ENCODE data around the gene FBXL19. TPM values are rescaled to one million over a fixed set of nuclear protein-coding genes. Genes with fewer than 3 reads are reported as not detected.

Gene FBXL19
- total and polyA plus RNA-seq, 2 of the 13 experiments (the other 11 are each of a cell fraction or from before 2014, with no cell fraction given) = 6.0 to 13.7 TPM

- peak; percentile 49; the same call in 1 of the 2 replicates for TF ChIP-seq ARID5B (CRISPR knock-in tag; IDR thresholded peaks at IDR 0.05)
- no peak for TF ChIP-seq BATF2 (CRISPR knock-in tag; IDR thresholded peaks at IDR 0.05)
- peak; percentile 73; the same call in 1 of the 2 replicates for TF ChIP-seq ZBED4 (CRISPR knock-in tag; IDR thresholded peaks at IDR 0.05; ENCODE audit: borderline replicate concordance)
- TF ChIP-seq HINFP (CRISPR knock-in tag; IDR thresholded peaks at IDR 0.05; ENCODE audit: low read depth) = no peak
- 0 out of 2 replicates have a peak, but pooled peaks have one; percentile 24 for TF ChIP-seq MIXL1 (CRISPR knock-in tag; IDR thresholded peaks at IDR 0.05)
- no peak for TF ChIP-seq GABPA (IDR thresholded peaks at IDR 0.05; ENCODE audit: low read depth, low read length)
- peak; percentile 61 for TF ChIP-seq GABPA (CRISPR knock-in tag; IDR thresholded peaks at IDR 0.05; ENCODE audit: low read depth)
- 0 out of 2 replicates have a peak, but pooled peaks have one; percentile 15 for TF ChIP-seq TGIF2 (CRISPR knock-in tag; IDR thresholded peaks at IDR 0.05)
- no peak for TF ChIP-seq DNMT3B (CRISPR knock-in tag; conservative IDR thresholded peaks at IDR 0.05)
- no peak for TF ChIP-seq SMAD3 (CRISPR knock-in tag; IDR thresholded peaks at IDR 0.05)
- no peak for TF ChIP-seq MYC (CRISPR knock-in tag; IDR thresholded peaks at IDR 0.05; ENCODE audit: borderline replicate concordance)
- no peak for TF ChIP-seq SOX5 (CRISPR knock-in tag; IDR thresholded peaks at IDR 0.05; ENCODE audit: borderline replicate concordance)
- no peak for TF ChIP-seq DDIT3 (CRISPR knock-in tag; IDR thresholded peaks at IDR 0.05)
- peak; percentile 28; the same call in 1 of the 2 replicates for TF ChIP-seq ZNF792 (CRISPR knock-in tag; IDR thresholded peaks at IDR 0.05)
- 0 out of 2 replicates have a peak, but pooled peaks have one; percentile 95 for TF ChIP-seq ZNF772 (CRISPR knock-in tag; IDR thresholded peaks at IDR 0.05)
- no peak for TF ChIP-seq ZNF496 (CRISPR knock-in tag; IDR thresholded peaks at IDR 0.05; ENCODE audit: insufficient replicate concordance)
- TF ChIP-seq RARA (CRISPR knock-in tag; IDR thresholded peaks at IDR 0.05) = peak; percentile 20; the same call in 1 of the 2 replicates
- TF ChIP-seq ZNF75D (CRISPR knock-in tag; IDR thresholded peaks at IDR 0.05; ENCODE audit: borderline replicate concordance) = no peak
- no peak for TF ChIP-seq NAIF1 (CRISPR knock-in tag; IDR thresholded peaks at IDR 0.05; ENCODE audit: borderline replicate concordance)
- TF ChIP-seq SNAPC5 (CRISPR knock-in tag; IDR thresholded peaks at IDR 0.05; ENCODE audit: borderline replicate concordance) = no peak
Measured at GRCh38 chr16:30984669-30985400, 61.5 kb downstream of the FBXL19 start, which contains the start of gene HSD3B7 (continued).

All from HepG2 (cell line).